Lung (tissue), 12 donors: Measurements from ENCODE around the gene STRA6. TPM values are rescaled to one million over a fixed set of nuclear protein-coding genes. Genes with fewer than 3 reads are reported as not detected.

Experiments used
- ATAC-seq: fragments of 200-7000 bp; cut with Tn5 transposase; one replicate; pipeline ENCODE4 v1.9.1; 2020; ENCODE audit warnings: moderate number of reproducible peaks; ENCODE audit not compliant: insufficient read depth, low FRiP score
- DNase-seq, 3 donors: peaks; one replicate each; pipeline ENCODE4 v3.0.0-alpha.2; 2013 to 2017
- H3K27ac ChIP-seq, 2 donors: one replicate each; pipeline ENCODE4 v1.5.1; 2013; ENCODE audit warnings: mild to moderate bottlenecking in 2 of 2, moderate library complexity in 2 of 2, control low read depth in 1 of 2, inconsistent platforms in 1 of 2, low read depth in 1 of 2, low read length in 1 of 2
- H3K27me3 ChIP-seq, 3 donors: one replicate each; pipeline ENCODE4 v1.5.1; 2013; ENCODE audit warnings: low read length in 2 of 3; ENCODE audit not compliant: control insufficient read depth in 3 of 3, insufficient read depth in 3 of 3
- H3K36me3 ChIP-seq, 4 donors: one replicate each; pipeline ENCODE4 v1.5.1; 2013; ENCODE audit warnings: low read length in 4 of 4, mild to moderate bottlenecking in 1 of 4, moderate library complexity in 1 of 4; ENCODE audit not compliant: control insufficient read depth in 4 of 4, insufficient read depth in 4 of 4
- H3K4me1 ChIP-seq, 5 donors: one replicate each; pipeline ENCODE4 v1.5.1; 2013; ENCODE audit warnings: low read length in 5 of 5, mild to moderate bottlenecking in 2 of 5, moderate library complexity in 1 of 5; ENCODE audit not compliant: control insufficient read depth in 5 of 5, insufficient read depth in 5 of 5
- H3K4me3 ChIP-seq: one replicate; pipeline ENCODE4 v1.5.1; 2013; ENCODE audit warnings: mild to moderate bottlenecking, control low read depth, moderate library complexity
- H3K9ac ChIP-seq, 2 donors: one replicate each; pipeline ENCODE4 v1.5.1; 2013; ENCODE audit warnings: low read length in 2 of 2, control low read depth in 1 of 2; ENCODE audit not compliant: insufficient read depth in 1 of 2
- H3K9me3 ChIP-seq, 4 donors: one replicate each; pipeline ENCODE4 v1.5.1; 2013; ENCODE audit warnings: low read length in 3 of 4, mild to moderate bottlenecking in 1 of 4, moderate library complexity in 1 of 4; ENCODE audit not compliant: control insufficient read depth in 4 of 4, insufficient read depth in 3 of 4
- WGBS, 2 donors: extraction: QIAGEN DNeasy Blood & Tissue Kit; methylation state at CpG; one replicate each; pipeline ENCODE4 v1.1.7; 2013; 5-methylcytosine and 5-hydroxymethylcytosine counted together
- polyA plus RNA-seq, 2 donors: library from polyadenylated mRNA; stranded (reverse); fragments of 200-250 nt; gene quantifications; one replicate each; pipeline ENCODE4 v1.2.1, GENCODE V29; 2013
- total RNA-seq, 2 donors: library from RNA; depleted of rRNA in 1 of 2; stranded (reverse); fragments of >200 nt in 1 of 2; gene quantifications; one replicate each; pipeline ENCODE4 v1.2.1, GENCODE V29; 2014 to 2021
- TF ChIP-seq, protein P1 (sequence below): IDR thresholded peaks from 2 replicates; pipeline ENCODE4 v1.5.1; 2012; ENCODE audit warnings: mild to moderate bottlenecking; ENCODE audit errors: control extremely low read depth, extremely low read depth
- donor health status: control.
- donor health status: control.
- donor health status: Bipolar disorder and iron deficiency.
- donor health status: healthy.
- donor health status: DM: yes; HTN: yes; CAD: no.

The STRA6 gene
- total and polyA plus RNA-seq, 4 donors: 0.40 to 2.6 (median 0.78) TPM

- Histone ChIP-seq H3K4me3 (no peak overlapping the region), H3K27ac (peak overlapping the region in 1 of 2 donors; percentile 70), H3K27me3 (peaks cover 8 to 80% (median 44%) of the 10 kb centered on the region in 3 donors), H3K4me1 (peaks cover 0 to 28% (median 11%) of the 10 kb centered on the region in 5 donors), H3K36me3 (no peaks in the 10 kb centered on the region), H3K9ac (no peak overlapping the region), H3K9me3 (peaks cover 0 to 8% (median 0%) of the 10 kb centered on the region in 4 donors)
- 15 to 31% methylated on average over 26 to 27 of the region's 27 CpGs for whole genome bisulfite sequencing, 2 donors
- no peak for ATAC-seq
- TF ChIP-seq, protein P1, sequence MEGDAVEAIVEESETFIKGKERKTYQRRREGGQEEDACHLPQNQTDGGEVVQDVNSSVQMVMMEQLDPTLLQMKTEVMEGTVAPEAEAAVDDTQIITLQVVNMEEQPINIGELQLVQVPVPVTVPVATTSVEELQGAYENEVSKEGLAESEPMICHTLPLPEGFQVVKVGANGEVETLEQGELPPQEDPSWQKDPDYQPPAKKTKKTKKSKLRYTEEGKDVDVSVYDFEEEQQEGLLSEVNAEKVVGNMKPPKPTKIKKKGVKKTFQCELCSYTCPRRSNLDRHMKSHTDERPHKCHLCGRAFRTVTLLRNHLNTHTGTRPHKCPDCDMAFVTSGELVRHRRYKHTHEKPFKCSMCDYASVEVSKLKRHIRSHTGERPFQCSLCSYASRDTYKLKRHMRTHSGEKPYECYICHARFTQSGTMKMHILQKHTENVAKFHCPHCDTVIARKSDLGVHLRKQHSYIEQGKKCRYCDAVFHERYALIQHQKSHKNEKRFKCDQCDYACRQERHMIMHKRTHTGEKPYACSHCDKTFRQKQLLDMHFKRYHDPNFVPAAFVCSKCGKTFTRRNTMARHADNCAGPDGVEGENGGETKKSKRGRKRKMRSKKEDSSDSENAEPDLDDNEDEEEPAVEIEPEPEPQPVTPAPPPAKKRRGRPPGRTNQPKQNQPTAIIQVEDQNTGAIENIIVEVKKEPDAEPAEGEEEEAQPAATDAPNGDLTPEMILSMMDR: no peak
- peak in 1 of 3 donors; percentile 5 for DNase-seq
These were observed 67.5 kb downstream of the STRA6 start for GRCh38 chr15:74135041-74135565.

- DNase-seq: peak in 2 of 3 donors; percentile 47 to 69
- Histone ChIP-seq H3K9ac (no peak overlapping the region), H3K9me3 (peaks cover 0 to 8% (median 0%) of the 10 kb centered on the region in 4 donors), H3K27ac (no peak overlapping the region), H3K36me3 (no peaks in the 10 kb centered on the region), H3K4me1 (peaks cover 0 to 32% (median 11%) of the 10 kb centered on the region in 5 donors), H3K27me3 (peaks cover 8 to 80% (median 49%) of the 10 kb centered on the region in 3 donors), H3K4me3 (no peak overlapping the region)
- WGBS, 2 donors: 19 to 31% methylated on average over 47 to 53 of the region's 53 CpGs
- no peak for ATAC-seq
- TF ChIP-seq, protein P1: peak; percentile 8
These were observed 68.1 kb downstream of the STRA6 start for GRCh38 chr15:74134387-74135027.

GRCh38 chr15:74133694-74134386 is 68.7 kb downstream of the STRA6 start:
- TF ChIP-seq, protein P1: no peak
- H3K4me1 ChIP-seq: peaks cover 0 to 38% (median 11%) of the 10 kb centered on the region in 5 donors
- WGBS, 2 donors: 21 to 29% methylated on average over 66 to 71 of the region's 71 CpGs
- ATAC-seq (no peak), DNase-seq (peak in 1 of 3 donors; percentile 41)
- H3K27me3 ChIP-seq: peaks cover 8 to 83% (median 55%) of the 10 kb centered on the region in 3 donors
- no peak overlapping the region for H3K27ac ChIP-seq
- peaks cover 0 to 8% (median 0%) of the 10 kb centered on the region in 4 donors for H3K9me3 ChIP-seq
- H3K9ac ChIP-seq: no peak overlapping the region
- H3K36me3 ChIP-seq: no peaks in the 10 kb centered on the region
- H3K4me3 ChIP-seq: no peak overlapping the region
